ENCODE data around the gene CELA3A.

The CELA3A gene

GRCh38 chr1:22051607-22052114 lies 50.2 kb downstream of the CELA3A start:
- DNase-seq = no peak

- DNase-seq = peak; percentile 33 to 96 (median 92)
These were observed 50.9 kb downstream of the CELA3A start, which contains the start of gene CDC42 for GRCh38 chr1:22052115-22053016. Gene CDC42 (plus strand): TSS chr1:22052709. CDS start chr1:22078479, 25,770 bp downstream.

- peak in 12 of 14 donors; percentile 21 to 84 (median 60) for DNase-seq
These were observed 51.8 kb downstream of the CELA3A start for GRCh38 chr1:22053017-22053860.

GRCh38 chr1:22053861-22054770 lies 52.7 kb downstream of the CELA3A start:
- DNase-seq = no peak

- DNase-seq = no peak
These were observed 54.0 kb downstream of the CELA3A start for GRCh38 chr1:22055463-22055862.

- no peak for DNase-seq
These were observed 54.6 kb downstream of the CELA3A start for GRCh38 chr1:22056043-22056442.

GRCh38 chr1:22056936-22057335 lies 55.5 kb downstream of the CELA3A start:
- no peak for DNase-seq

- no peak for DNase-seq
These were observed 56.4 kb downstream of the CELA3A start for GRCh38 chr1:22057861-22058260.

Measured in C1 segment of cervical spinal cord (tissue), 14 donors.